ENCODE measurements around the gene NMT2. TPM values are rescaled to one million over a fixed set of nuclear protein-coding genes. Genes with fewer than 3 reads are reported as not detected.

Gene NMT2
- total RNA-seq, 1 donor from 2014 or later = 17.4 TPM

DNA sequence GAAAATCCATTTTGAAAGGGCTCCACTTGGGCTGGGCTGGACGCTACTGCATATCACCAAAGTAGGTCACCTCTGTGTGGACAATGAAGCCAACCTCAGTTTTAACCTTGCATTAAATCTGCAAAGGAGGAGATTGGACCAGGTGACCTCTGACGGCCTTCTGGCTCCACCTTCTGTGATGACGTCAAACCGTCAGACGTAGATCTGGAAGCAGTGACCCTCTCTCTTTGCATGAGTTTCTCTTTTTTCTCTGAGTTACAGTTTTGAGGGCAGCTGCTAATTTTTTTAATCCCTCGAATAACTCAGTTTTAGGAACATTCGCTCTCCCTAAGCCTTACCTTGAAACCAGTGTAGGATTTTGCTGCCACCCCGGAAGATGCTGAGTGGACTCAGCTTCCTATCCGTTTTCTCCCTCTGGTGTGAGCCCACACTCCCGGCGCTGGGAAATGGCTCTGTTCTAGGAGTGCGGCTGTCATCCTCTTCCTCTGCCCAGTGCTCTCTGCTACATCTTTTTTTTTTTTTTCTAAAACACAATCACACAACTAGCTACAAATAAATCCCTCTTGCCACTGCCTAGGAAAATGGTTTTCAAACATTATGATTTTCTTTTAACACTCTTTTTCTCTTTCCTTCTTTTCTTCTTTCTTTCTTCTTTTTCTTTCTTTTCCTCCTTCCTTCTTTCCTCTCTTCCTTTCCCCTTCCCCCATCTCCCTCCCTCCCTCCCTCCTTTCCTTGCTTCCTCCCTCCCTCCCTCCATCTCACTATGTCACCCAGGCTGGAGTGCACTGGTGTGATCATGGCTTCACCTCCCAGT lies 27.7 kb upstream of the NMT2 start:
- Mint-ChIP-seq H3K9me3 (ENCODE audit: unreplicated experiment) (no peaks in the 10 kb centered on the region), H3K36me3 (ENCODE audit: unreplicated experiment) (peaks cover 1% of the 10 kb centered on the region), H3K27ac (ENCODE audit: unreplicated experiment) (no peak overlapping the region), H3K27me3 (ENCODE audit: unreplicated experiment) (no peaks in the 10 kb centered on the region), H3K4me3 (ENCODE audit: unreplicated experiment) (no peak overlapping the region), H3K4me1 (ENCODE audit: unreplicated experiment) (peaks cover 31% of the 10 kb centered on the region)
- TF ChIP-seq, protein P1, sequence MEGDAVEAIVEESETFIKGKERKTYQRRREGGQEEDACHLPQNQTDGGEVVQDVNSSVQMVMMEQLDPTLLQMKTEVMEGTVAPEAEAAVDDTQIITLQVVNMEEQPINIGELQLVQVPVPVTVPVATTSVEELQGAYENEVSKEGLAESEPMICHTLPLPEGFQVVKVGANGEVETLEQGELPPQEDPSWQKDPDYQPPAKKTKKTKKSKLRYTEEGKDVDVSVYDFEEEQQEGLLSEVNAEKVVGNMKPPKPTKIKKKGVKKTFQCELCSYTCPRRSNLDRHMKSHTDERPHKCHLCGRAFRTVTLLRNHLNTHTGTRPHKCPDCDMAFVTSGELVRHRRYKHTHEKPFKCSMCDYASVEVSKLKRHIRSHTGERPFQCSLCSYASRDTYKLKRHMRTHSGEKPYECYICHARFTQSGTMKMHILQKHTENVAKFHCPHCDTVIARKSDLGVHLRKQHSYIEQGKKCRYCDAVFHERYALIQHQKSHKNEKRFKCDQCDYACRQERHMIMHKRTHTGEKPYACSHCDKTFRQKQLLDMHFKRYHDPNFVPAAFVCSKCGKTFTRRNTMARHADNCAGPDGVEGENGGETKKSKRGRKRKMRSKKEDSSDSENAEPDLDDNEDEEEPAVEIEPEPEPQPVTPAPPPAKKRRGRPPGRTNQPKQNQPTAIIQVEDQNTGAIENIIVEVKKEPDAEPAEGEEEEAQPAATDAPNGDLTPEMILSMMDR (IDR thresholded peaks at IDR 0.05) = no peak
- no peak for DNase-seq (ENCODE audit: extremely low spot score, unreplicated experiment)

DNA sequence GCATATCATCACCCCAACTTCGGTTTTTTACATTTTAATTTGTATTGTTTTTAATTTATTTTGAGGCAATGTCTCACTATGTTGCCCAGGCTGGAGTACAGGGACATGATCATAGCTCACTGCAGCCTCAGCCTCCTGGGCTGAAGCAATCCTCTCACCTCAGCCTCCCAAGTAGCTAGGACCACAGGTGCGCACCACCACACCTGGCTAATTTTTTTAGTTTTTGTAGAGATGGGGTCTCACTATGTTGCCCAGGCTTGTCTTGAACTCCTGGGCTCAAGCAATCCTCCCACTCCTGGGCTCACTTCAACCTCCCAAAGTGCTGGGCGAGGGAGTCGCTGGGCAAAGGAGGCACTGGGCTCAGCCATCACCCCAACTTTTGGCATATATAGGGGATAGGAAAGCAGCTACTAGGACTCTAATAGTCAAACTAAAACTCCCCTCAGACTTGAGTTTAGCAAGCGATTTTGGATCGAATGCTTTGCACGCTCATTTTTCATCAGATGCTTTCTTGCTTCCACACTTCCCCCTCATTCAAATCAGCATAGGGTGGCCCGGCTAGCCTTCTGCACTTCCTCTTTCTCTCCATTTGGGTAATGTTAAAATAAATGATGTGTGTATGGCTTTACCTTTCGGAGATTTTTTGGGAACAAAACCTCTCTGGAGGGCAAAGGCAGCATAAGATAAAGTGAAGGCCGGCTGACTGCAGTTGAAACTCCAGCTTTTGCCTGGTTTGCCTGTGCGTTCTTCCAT lies 20.8 kb upstream of the NMT2 start:
- no peaks in the 10 kb centered on the region for H3K36me3 Mint-ChIP-seq (ENCODE audit: unreplicated experiment)
- H3K27me3 Mint-ChIP-seq (ENCODE audit: unreplicated experiment) = no peaks in the 10 kb centered on the region
- TF ChIP-seq, protein P1 (IDR thresholded peaks at IDR 0.05) = no peak
- DNase-seq (ENCODE audit: extremely low spot score, unreplicated experiment) = no peak
- no peak overlapping the region for H3K4me3 Mint-ChIP-seq (ENCODE audit: unreplicated experiment)
- H3K9me3 Mint-ChIP-seq (ENCODE audit: unreplicated experiment) = no peaks in the 10 kb centered on the region
- H3K4me1 Mint-ChIP-seq (ENCODE audit: unreplicated experiment) = peaks cover 5% of the 10 kb centered on the region
- no peak overlapping the region for H3K27ac Mint-ChIP-seq (ENCODE audit: unreplicated experiment)

DNA sequence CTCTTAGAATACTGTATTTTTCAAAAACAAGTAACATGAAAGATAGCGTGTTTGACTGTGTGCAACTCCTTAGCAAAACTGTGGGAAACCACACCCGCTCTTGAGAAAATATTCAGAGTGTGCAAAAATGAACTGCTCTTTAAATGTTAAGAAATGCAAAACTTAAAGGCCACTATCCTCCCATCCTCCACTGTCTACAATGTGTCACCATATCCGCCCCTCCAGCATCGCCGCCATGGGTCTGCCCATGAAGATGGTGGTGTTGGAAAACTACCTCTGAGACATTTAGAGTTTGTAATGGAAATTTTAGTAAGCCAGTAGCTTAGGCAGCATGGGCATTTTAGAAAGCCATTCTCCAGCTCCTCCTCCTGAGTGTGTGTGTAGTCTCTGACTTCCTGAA lies 20.1 kb upstream of the NMT2 start:
- no peak overlapping the region for H3K27ac Mint-ChIP-seq (ENCODE audit: unreplicated experiment)
- H3K27me3 Mint-ChIP-seq (ENCODE audit: unreplicated experiment) = no peaks in the 10 kb centered on the region
- DNase-seq (ENCODE audit: extremely low spot score, unreplicated experiment) = no peak
- H3K4me3 Mint-ChIP-seq (ENCODE audit: unreplicated experiment) = no peak overlapping the region
- no peaks in the 10 kb centered on the region for H3K9me3 Mint-ChIP-seq (ENCODE audit: unreplicated experiment)
- no peaks in the 10 kb centered on the region for H3K36me3 Mint-ChIP-seq (ENCODE audit: unreplicated experiment)
- TF ChIP-seq, protein P1 (IDR thresholded peaks at IDR 0.05) = no peak
- H3K4me1 Mint-ChIP-seq (ENCODE audit: unreplicated experiment) = peaks cover 5% of the 10 kb centered on the region

DNA sequence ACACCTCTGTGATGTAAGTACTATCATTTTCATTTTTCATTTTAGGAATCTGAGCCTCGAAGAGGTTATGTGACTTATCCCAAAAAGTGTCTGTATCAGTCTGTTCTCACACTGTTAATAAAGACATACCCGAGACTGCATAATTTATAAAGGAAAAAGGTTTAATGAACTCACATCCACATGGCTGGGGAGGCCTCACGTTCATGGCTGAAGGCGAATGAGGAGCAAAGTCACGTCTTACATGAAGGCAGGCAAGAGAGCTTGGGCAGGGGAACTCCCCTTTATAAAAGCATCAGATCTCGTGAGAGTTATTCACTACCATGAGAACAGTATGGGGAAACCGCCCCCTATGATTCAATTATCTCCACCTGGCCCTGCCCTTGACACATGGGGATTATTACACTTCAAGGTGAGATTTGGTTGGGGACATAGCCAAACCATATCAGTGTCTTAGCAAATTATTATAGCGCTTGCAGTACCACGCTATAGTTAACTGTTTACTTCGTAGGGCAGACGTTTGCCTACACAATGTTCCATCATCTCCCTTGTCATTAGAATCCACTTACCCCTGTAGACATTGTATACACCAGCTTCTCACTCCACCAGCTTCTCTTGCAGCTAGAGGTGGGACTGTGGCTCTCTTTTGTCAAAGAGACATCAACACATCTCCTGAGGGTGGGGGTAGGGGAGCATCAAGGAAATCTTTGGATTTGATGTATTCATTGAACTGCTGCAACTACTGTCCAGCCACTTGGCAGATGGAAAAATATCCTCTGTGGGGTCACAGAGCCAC lies 15.4 kb upstream of the NMT2 start:
- Mint-ChIP-seq H3K27ac (ENCODE audit: unreplicated experiment) (no peak overlapping the region), H3K9me3 (ENCODE audit: unreplicated experiment) (no peaks in the 10 kb centered on the region), H3K4me3 (ENCODE audit: unreplicated experiment) (no peak overlapping the region), H3K36me3 (ENCODE audit: unreplicated experiment) (no peaks in the 10 kb centered on the region), H3K4me1 (ENCODE audit: unreplicated experiment) (peaks cover 4% of the 10 kb centered on the region), H3K27me3 (ENCODE audit: unreplicated experiment) (no peaks in the 10 kb centered on the region)
- DNase-seq (ENCODE audit: extremely low spot score, unreplicated experiment) = no peak
- TF ChIP-seq, protein P1 (IDR thresholded peaks at IDR 0.05) = no peak

All from osteocyte (in vitro differentiated cells).